ENCODE measurements around the gene CHRNA9. TPM values are rescaled to one million over a fixed set of nuclear protein-coding genes. Genes with fewer than 3 reads are reported as not detected.
A peak's percentile ranks its signal among the peaks of the same experiment; 100 is the strongest.

CHRNA9 gene
- polyA plus RNA-seq, 1 of the 3 experiments (the other 2 are of a cell fraction), result 0.05 TPM

GRCh38 chr4:40316333-40316781, 18.8 kb upstream of the CHRNA9 start:
- WGBS (ENCODE audit: low lambda C conversion rate), result 5% methylated on average over 3 of the region's 3 CpGs
- peak overlapping the region; percentile 93 for H3K9ac ChIP-seq
- H2AFZ ChIP-seq (ENCODE audit: low read depth), result peak overlapping the region; percentile 62

DNA sequence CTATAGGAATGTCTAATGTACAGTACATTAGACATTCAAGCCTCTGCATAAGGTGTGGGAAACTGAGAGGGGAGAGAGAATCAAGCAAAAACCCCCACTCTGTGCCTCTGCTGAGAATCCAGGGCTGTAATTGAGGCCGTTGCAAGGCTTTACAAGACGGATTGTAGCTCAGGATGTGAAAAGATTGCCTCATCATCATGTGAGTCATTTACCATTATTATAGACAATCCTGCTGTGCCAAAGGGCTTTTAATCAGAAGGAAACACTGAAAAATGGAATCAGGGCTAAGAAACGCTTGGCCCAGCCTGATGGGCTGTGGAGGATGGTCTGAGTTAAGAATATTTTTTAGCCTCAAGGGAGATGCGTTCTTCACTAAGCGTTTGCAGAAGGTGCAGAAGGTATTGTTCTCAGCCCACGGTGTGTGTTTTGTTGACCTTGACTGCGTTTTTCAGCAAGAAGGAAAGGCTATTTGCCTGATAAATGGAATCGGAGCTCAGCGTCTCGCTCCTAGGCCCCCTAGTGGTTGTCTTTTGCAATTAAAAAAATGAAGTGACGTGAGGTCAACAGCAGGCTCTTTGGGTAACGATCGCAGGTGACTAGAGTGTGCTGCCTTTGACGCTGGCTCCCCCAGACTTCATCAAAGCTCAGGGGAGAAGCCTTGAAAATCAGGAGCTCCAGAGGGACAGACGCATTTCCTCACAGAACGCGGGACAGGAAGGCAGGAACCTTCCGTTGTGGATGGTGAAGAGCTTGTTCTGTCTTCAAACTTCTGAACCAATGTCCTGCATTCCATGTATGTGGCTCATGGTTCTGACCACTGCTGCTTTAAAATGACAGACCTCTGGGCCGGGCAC, 18.1 kb upstream of the CHRNA9 start:
- peaks cover 20% of the 10 kb centered on the region for H3F3A ChIP-seq (replicated peaks; ENCODE audit: insufficient read depth)
- no peaks in the 10 kb centered on the region for H3K9me3 ChIP-seq
- H2AFZ ChIP-seq (ENCODE audit: low read depth), result peak overlapping the region; percentile 62
- ChIA-PET POLR2A (interaction anchor here (1.3 to 2.2 kb wide), 2 partner anchors 165 to 261 kb away, joined by 7 to 21 read pairs; partner anchors contain the start of gene N4BP2), CTCF (interaction anchor here (0.6 to 3.3 kb wide), 48 partner anchors 7 to 848 kb away, joined by 3 to 65 read pairs (median 4); partner anchors contain the start of gene N4BP2)
- WGBS (ENCODE audit: low lambda C conversion rate), result 9% methylated on average over 18 of the region's 19 CpGs
- no peaks in the 10 kb centered on the region for H3K36me3 ChIP-seq (replicated peaks in 1 of 2; ENCODE audit: control insufficient read depth in 1 of 2, insufficient read depth in 2 of 2, low read length in 1 of 2)
- no peaks in the 10 kb centered on the region for H3K79me2 ChIP-seq (ENCODE audit: insufficient read depth)
- H3K27ac ChIP-seq (ENCODE audit: low read depth in 2 of 2, low read length in 1 of 2), result peak overlapping the region; percentile 93 to 100
- H3K27me3 ChIP-seq (ENCODE audit: insufficient read depth), result no peaks in the 10 kb centered on the region
- DNase-seq, result peak; percentile 57
- no peaks in the 10 kb centered on the region for H3K9me2 ChIP-seq
- peak overlapping the region; percentile 93 for H3K9ac ChIP-seq
- H3K4me3 ChIP-seq (ENCODE audit: low read depth in 2 of 2, low read length in 1 of 2), result peak overlapping the region; percentile 34 to 63
- H3K4me2 ChIP-seq, result peak overlapping the region; percentile 80
- peaks cover 13 to 16% of the 10 kb centered on the region in 2 experiments for H3K4me1 ChIP-seq (ENCODE audit: control insufficient read depth in 1 of 2, insufficient read depth in 2 of 2, low read depth in 1 of 2, low read length in 1 of 2)
- H4K20me1 ChIP-seq (ENCODE audit: insufficient read depth), result no peaks in the 10 kb centered on the region
- TF ChIP-seq YY1 (IDR thresholded peaks at IDR 0.05; ENCODE audit: low read depth), result no peak
- TF ChIP-seq MAX (IDR thresholded peaks at IDR 0.05; ENCODE audit: low read depth), result no peak; the same call in 1 of the 2 replicates
- TF ChIP-seq, protein P1, sequence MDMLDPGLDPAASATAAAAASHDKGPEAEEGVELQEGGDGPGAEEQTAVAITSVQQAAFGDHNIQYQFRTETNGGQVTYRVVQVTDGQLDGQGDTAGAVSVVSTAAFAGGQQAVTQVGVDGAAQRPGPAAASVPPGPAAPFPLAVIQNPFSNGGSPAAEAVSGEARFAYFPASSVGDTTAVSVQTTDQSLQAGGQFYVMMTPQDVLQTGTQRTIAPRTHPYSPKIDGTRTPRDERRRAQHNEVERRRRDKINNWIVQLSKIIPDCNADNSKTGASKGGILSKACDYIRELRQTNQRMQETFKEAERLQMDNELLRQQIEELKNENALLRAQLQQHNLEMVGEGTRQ (IDR thresholded peaks at IDR 0.05; ENCODE audit: borderline replicate concordance, low read depth, low read length), result no peak
- no peak for TF ChIP-seq GABPA (IDR thresholded peaks at IDR 0.05; ENCODE audit: low read depth)
- no peak for TF ChIP-seq RXRA (IDR thresholded peaks at IDR 0.05; ENCODE audit: borderline replicate concordance, low read depth)
- TF ChIP-seq TCF12 (IDR thresholded peaks at IDR 0.05), result peak; percentile 51
- TF ChIP-seq FOSL2 (IDR thresholded peaks at IDR 0.05; ENCODE audit: borderline replicate concordance, low read depth), result peak; percentile 82
- TF ChIP-seq, protein P2, sequence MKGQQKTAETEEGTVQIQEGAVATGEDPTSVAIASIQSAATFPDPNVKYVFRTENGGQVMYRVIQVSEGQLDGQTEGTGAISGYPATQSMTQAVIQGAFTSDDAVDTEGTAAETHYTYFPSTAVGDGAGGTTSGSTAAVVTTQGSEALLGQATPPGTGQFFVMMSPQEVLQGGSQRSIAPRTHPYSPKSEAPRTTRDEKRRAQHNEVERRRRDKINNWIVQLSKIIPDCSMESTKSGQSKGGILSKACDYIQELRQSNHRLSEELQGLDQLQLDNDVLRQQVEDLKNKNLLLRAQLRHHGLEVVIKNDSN (IDR thresholded peaks at IDR 0.05; ENCODE audit: borderline replicate concordance, low read depth), result no peak
- no peak for TF ChIP-seq FOXJ3 (CRISPR knock-in tag; IDR thresholded peaks at IDR 0.05)
- peak; percentile 36; the same call in 1 of the 2 replicates for TF ChIP-seq NFIC (IDR thresholded peaks at IDR 0.05; ENCODE audit: borderline replicate concordance)
- peak; percentile 27; the same call in 1 of the 2 replicates for TF ChIP-seq TAF1 (IDR thresholded peaks at IDR 0.05; ENCODE audit: borderline replicate concordance, low read depth, low read length)
- no peak for TF ChIP-seq NRF1 (IDR thresholded peaks at IDR 0.05; ENCODE audit: low read depth, low read length)
- TF ChIP-seq FOXM1 (IDR thresholded peaks at IDR 0.05; ENCODE audit: low read depth), result no peak
- peak; percentile 39 for TF ChIP-seq POLR2AphosphoS5 (IDR thresholded peaks at IDR 0.05; ENCODE audit: low read depth, low read length)
- 0 out of 4 replicates have a peak, but pooled peaks of 1 of the 2 experiments have one; percentile 31 for TF ChIP-seq EP300 (IDR thresholded peaks at IDR 0.05; ENCODE audit: borderline replicate concordance in 1 of 2, low read depth in 1 of 2, low read length in 1 of 2)
- peak; percentile 63 for TF ChIP-seq RAD21 (IDR thresholded peaks at IDR 0.05; ENCODE audit: low read length)
- TF ChIP-seq, protein P3, sequence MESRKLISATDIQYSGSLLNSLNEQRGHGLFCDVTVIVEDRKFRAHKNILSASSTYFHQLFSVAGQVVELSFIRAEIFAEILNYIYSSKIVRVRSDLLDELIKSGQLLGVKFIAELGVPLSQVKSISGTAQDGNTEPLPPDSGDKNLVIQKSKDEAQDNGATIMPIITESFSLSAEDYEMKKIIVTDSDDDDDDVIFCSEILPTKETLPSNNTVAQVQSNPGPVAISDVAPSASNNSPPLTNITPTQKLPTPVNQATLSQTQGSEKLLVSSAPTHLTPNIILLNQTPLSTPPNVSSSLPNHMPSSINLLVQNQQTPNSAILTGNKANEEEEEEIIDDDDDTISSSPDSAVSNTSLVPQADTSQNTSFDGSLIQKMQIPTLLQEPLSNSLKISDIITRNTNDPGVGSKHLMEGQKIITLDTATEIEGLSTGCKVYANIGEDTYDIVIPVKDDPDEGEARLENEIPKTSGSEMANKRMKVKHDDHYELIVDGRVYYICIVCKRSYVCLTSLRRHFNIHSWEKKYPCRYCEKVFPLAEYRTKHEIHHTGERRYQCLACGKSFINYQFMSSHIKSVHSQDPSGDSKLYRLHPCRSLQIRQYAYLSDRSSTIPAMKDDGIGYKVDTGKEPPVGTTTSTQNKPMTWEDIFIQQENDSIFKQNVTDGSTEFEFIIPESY (IDR thresholded peaks at IDR 0.05; ENCODE audit: borderline replicate concordance, low read depth), result no peak

More at GRCh38 chr4:40316333-40316781, 18.8 kb upstream of the CHRNA9 start:
- H3F3A ChIP-seq (replicated peaks; ENCODE audit: insufficient read depth), result peaks cover 20% of the 10 kb centered on the region
- DNase-seq, result no peak
- H3K9me2 ChIP-seq, result no peaks in the 10 kb centered on the region
- H3K36me3 ChIP-seq (replicated peaks in 1 of 2; ENCODE audit: control insufficient read depth in 1 of 2, insufficient read depth in 2 of 2, low read length in 1 of 2), result no peaks in the 10 kb centered on the region
- H3K4me1 ChIP-seq (ENCODE audit: control insufficient read depth in 1 of 2, insufficient read depth in 2 of 2, low read depth in 1 of 2, low read length in 1 of 2), result peaks cover 7 to 12% of the 10 kb centered on the region in 2 experiments; a peak in 3 of 4 replicates
- no peaks in the 10 kb centered on the region for H3K9me3 ChIP-seq
- CTCF ChIA-PET, result interaction anchor here (0.6 to 3.3 kb wide), 40 partner anchors 9 to 847 kb away, joined by 3 to 65 read pairs (median 4); partner anchors contain the start of gene N4BP2
- no peaks in the 10 kb centered on the region for H4K20me1 ChIP-seq (ENCODE audit: insufficient read depth)
- no peaks in the 10 kb centered on the region for H3K27me3 ChIP-seq (ENCODE audit: insufficient read depth)
- POLR2A ChIA-PET, result interaction anchor here (1.3 to 2.2 kb wide), 2 partner anchors 164 to 260 kb away, joined by 7 to 21 read pairs; partner anchors contain the start of gene N4BP2
- TF ChIP-seq GABPA (IDR thresholded peaks at IDR 0.05; ENCODE audit: low read depth) (peak; percentile 5; the same call in 1 of the 2 replicates), TCF12 (IDR thresholded peaks at IDR 0.05) (peak; percentile 15; the same call in 1 of the 2 replicates), EP300 (IDR thresholded peaks at IDR 0.05; ENCODE audit: borderline replicate concordance in 1 of 2, low read depth in 1 of 2, low read length in 1 of 2) (no peak), FOSL2 (IDR thresholded peaks at IDR 0.05; ENCODE audit: borderline replicate concordance, low read depth) (peak; percentile 50; the same call in 1 of the 2 replicates), RAD21 (IDR thresholded peaks at IDR 0.05; ENCODE audit: low read length) (no peak), SIN3A (IDR thresholded peaks at IDR 0.05; ENCODE audit: borderline replicate concordance, low read depth, low read length) (no peak), POLR2AphosphoS5 (IDR thresholded peaks at IDR 0.05; ENCODE audit: low read depth, low read length) (no peak), NRF1 (IDR thresholded peaks at IDR 0.05; ENCODE audit: low read depth, low read length) (no peak), TAF1 (IDR thresholded peaks at IDR 0.05; ENCODE audit: borderline replicate concordance, low read depth, low read length) (no peak), YY1 (IDR thresholded peaks at IDR 0.05; ENCODE audit: low read depth) (no peak), JUND (IDR thresholded peaks at IDR 0.05) (peak; percentile 22; the same call in 1 of the 2 replicates)
- no peaks in the 10 kb centered on the region for H3K79me2 ChIP-seq (ENCODE audit: insufficient read depth)
- H3K4me2 ChIP-seq, result peak overlapping the region; percentile 80
- peak overlapping the region; percentile 34 to 63; a peak in 3 of 4 replicates for H3K4me3 ChIP-seq (ENCODE audit: low read depth in 2 of 2, low read length in 1 of 2)
- peak overlapping the region; percentile 93 to 100 for H3K27ac ChIP-seq (ENCODE audit: low read depth in 2 of 2, low read length in 1 of 2)
